HL-60 (cell line): Measurements from ENCODE around the gene SPRR5.

ENCODE experiments used
- DNase-seq, 2 experiments: peaks; one replicate each; pipeline ENCODE4 v3.0.0-alpha.2; 2010 to 2020; ENCODE audit warnings: low read depth in 1 of 2, low spot score in 1 of 2
- H3K27ac ChIP-seq: fragments of 250-450 bp; sonication (Bioruptor Pico); replicated peaks from 2 replicates; pipeline ENCODE4 v1.5.1; 2020; ENCODE audit warnings: mild to moderate bottlenecking, moderate library complexity
- H3K27me3 ChIP-seq: fragments of 250-450 bp; sonication (Bioruptor Pico); 2 replicates; pipeline ENCODE4 v1.5.1; 2021; ENCODE audit warnings: mild to moderate bottlenecking, moderate library complexity; ENCODE audit not compliant: insufficient read depth, poor library complexity, severe bottlenecking
- H3K4me3 ChIP-seq: replicated peaks from 2 replicates; pipeline ENCODE4 v1.5.1; 2011; ENCODE audit warnings: mild to moderate bottlenecking, control low read depth, low read length; ENCODE audit not compliant: insufficient read depth
- CTCF ChIP-seq: IDR thresholded peaks from one replicate; pipeline ENCODE4 v1.5.1; 2011; ENCODE audit warnings: low read length, control low read depth, inconsistent platforms; ENCODE audit not compliant: insufficient read depth
- GABPA ChIP-seq: IDR thresholded peaks from 2 replicates; pipeline ENCODE4 v1.6.1; 2012; ENCODE audit warnings: low read depth
- POLR2AphosphoS5 ChIP-seq: IDR thresholded peaks from 2 replicates; pipeline ENCODE4 v1.6.1; 2012; ENCODE audit warnings: low read depth
- REST ChIP-seq: IDR thresholded peaks from 2 replicates; pipeline ENCODE4 v1.6.1; 2012; ENCODE audit warnings: low read depth; ENCODE audit not compliant: insufficient replicate concordance
- SPI1 ChIP-seq: IDR thresholded peaks from 2 replicates; pipeline ENCODE4 v1.6.1; 2012; ENCODE audit warnings: low read depth, mild to moderate bottlenecking, borderline replicate concordance

The SPRR5 gene

GRCh38 chr1:152957561-152957960 lies 10.6 kb downstream of the SPRR5 start:
- H3K27ac ChIP-seq = no peak overlapping the region
- peaks cover 2% of the 10 kb centered on the region for H3K27me3 ChIP-seq
- TF ChIP-seq GABPA = no peak
- DNase-seq = no peak
- H3K4me3 ChIP-seq = no peak overlapping the region

GRCh38 chr1:152959273-152959672 lies 12.3 kb downstream of the SPRR5 start:
- no peak overlapping the region for H3K27ac ChIP-seq
- H3K4me3 ChIP-seq = no peak overlapping the region
- TF ChIP-seq CTCF (no peak), SPI1 (no peak), REST (no peak), GABPA (no peak), POLR2AphosphoS5 (no peak)
- H3K27me3 ChIP-seq = peaks cover 2% of the 10 kb centered on the region
- no peak for DNase-seq

- Histone ChIP-seq H3K4me3 (no peak overlapping the region), H3K27me3 (peaks cover 2% of the 10 kb centered on the region), H3K27ac (no peak overlapping the region)
- TF ChIP-seq GABPA = no peak
- no peak for TF ChIP-seq POLR2AphosphoS5
- no peak for TF ChIP-seq CTCF
- no peak for TF ChIP-seq REST
- TF ChIP-seq SPI1 = no peak
- DNase-seq = no peak
These were observed 12.9 kb downstream of the SPRR5 start for GRCh38 chr1:152959801-152960451.

- TF ChIP-seq GABPA (no peak), REST (no peak), CTCF (no peak), SPI1 (no peak), POLR2AphosphoS5 (no peak)
- Histone ChIP-seq H3K4me3 (no peak overlapping the region), H3K27me3 (peaks cover 2% of the 10 kb centered on the region), H3K27ac (no peak overlapping the region)
- DNase-seq = no peak
These were observed 13.5 kb downstream of the SPRR5 start for GRCh38 chr1:152960452-152961044.
